Stimulated activated CD8-positive, alpha-beta memory T cell treated with anti-CD3 and anti-CD28 coated beads, Interleukin-2, amount 100 ng/mL, for 1 hour (primary cell): ENCODE measurements around the gene KRTAP5-11.
"Not testable (repeated sequence)": the region's sequence is repeated elsewhere in the genome, so short reads cannot be mapped to it uniquely, and the experiment has no call there.

Source experiments
- DNase-seq, 2 donors: peaks; one replicate each; pipeline ENCODE4 v3.0.0-alpha.2; 2020; ENCODE audit warnings: low read depth in 2 of 2

KRTAP5-11 gene, protein sequence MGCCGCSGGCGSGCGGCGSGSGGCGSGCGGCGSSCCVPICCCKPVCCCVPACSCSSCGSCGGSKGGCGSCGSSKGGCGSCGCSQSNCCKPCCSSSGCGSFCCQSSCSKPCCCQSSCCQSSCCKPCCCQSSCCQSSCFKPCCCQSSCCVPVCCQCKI

DNA sequence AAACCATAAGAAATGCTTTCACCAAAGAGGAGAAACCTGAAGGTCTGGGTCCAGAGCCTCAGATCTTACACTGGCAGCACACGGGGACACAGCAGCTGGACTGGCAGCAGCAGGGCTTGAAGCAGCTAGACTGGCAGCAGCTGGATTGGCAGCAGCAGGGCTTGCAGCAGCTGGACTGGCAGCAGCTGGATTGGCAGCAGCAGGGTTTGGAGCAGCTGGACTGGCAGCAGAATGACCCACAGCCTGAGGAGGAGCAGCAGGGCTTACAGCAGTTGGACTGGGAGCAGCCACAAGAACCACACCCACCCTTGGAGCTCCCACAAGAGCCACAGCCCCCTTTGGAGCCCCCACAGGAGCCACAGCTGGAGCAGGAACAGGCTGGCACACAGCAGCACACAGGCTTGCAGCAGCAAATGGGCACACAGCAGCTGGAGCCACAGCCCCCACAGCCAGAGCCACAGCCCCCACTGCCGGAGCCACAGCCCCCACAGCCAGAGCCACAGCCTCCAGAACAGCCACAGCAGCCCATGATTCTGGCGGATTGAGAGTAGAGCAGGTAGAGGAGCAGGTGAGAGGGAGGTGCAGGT is at the start of gene KRTAP5-11:
Gene KRTAP5-11 (minus strand): TSS at position 567 of the 587 bp plus-strand sequence. CDS start 38 bp downstream, at position 529.
- DNase-seq: no peak

DNA sequence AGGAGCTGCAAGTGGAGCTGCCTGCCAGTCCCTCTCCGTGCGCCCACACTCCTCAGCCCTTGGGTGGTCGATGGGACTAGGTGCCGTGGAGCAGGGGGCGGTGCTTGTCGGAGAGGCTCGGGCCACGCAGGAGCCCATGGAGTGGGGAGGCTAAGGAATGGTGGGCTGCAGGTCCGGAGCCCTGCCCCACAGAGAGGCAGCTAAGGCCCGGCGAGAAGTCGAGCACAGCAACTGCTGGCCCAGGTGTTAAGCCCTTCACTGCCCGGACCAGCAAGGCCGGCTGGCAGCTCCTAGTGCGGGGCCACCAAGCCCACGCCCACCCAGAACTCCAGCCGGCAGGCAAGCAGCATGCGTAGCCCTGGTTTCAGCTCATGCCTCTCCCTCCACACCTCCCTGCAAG is 48.9 kb upstream of the KRTAP5-11 start:
- not testable (repeated sequence) for DNase-seq

DNA sequence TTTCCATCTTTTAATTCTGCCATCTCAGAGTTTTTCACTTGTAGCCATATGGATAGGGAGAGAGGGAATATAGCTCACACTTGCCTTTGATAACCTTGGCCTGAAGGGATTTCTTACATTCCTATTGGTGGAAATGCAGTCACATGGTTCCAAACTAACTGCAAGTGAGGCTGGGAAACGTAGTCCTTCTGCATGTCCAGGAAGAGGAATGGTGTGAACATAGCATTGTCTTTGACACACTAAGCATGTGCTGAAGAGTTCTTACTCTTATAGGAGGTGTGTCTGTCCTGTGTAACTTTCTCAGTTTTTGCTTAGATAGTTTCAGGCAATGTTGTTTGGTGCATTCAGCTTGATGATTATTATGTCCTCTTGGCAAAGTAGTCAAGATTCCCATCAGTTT is 47.4 kb upstream of the KRTAP5-11 start:
- not testable (repeated sequence) for DNase-seq

DNA sequence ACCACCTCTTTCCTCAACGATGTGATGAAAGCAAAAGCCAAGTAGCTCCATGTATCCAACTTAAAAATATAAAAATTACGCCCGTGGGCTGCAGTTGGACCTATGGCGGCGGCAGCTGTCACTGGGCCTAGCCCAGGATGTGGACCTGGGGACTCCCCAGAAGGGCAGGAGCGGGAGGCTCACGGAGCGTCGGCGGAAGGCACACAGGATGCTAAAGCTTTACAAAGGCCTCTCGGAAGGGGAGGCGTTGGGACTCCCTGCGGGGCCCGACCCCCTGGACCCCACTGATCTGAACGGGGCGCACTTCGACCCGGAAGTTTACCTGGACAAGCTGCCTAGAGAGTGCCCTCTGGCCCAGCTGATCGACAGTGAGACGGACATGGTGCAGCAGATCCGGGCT is 46.3 kb upstream of the KRTAP5-11 start:
- DNase-seq: not testable (repeated sequence)

DNA sequence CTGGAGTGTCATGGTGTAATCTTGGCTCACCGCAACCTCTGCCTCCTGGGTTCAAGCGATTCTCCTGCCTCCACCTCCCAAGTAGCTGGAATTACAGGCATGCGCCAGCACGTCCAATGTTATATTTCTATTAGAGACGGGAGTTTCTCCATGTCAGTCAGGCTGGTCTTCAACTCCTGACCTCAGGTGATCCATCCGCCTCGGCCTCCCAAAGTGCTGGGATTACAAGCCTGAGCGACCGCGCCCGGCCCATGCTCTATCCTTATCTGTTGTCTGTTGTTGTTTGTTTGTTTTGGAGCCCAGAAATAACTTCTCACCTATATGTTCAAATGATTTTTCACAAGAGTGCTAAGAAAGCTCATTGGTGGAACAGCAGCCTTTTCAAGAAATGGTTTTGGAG is 40.6 kb upstream of the KRTAP5-11 start:
- not testable (repeated sequence) for DNase-seq

DNA sequence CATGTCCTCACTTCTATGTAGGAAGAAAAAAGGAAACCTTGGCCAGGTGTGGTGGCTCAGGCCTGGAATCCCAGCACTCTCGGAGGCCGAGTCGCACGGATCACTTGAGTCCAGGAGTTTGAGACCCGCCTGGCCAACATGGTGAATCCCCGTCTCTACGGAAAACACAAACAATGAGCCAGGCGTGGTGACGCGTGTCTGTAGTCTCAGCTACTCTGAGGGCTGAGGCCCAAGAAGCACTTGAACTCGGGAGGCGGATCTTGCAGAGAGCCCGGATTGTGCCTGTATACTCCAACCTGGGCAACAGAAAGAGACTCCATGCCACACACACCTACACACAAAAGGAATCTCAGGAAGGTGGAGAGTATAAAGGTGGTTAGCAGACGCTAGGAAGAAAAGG is 39.9 kb upstream of the KRTAP5-11 start:
- DNase-seq: not testable (repeated sequence)

DNA sequence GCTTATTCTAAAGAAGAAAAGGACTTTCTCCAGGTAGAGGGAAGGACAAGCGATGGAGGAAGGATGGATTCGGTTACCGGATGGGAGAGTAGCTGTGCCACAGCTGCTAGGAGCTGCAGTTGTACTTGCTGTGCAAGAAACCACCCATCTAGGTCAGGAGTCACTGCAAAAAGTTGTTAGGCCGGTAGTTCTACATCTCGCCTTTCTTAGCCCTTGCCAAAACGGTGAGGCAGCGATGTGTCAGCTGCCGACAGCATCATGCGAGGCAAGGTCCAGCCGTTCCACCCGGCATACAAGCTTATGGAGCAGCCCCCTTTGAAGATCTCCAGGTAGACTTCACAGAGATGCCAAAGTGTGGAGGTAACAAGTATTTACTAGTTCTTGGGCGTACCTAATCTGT is 32.3 kb upstream of the KRTAP5-11 start:
- DNase-seq: not testable (repeated sequence)

DNA sequence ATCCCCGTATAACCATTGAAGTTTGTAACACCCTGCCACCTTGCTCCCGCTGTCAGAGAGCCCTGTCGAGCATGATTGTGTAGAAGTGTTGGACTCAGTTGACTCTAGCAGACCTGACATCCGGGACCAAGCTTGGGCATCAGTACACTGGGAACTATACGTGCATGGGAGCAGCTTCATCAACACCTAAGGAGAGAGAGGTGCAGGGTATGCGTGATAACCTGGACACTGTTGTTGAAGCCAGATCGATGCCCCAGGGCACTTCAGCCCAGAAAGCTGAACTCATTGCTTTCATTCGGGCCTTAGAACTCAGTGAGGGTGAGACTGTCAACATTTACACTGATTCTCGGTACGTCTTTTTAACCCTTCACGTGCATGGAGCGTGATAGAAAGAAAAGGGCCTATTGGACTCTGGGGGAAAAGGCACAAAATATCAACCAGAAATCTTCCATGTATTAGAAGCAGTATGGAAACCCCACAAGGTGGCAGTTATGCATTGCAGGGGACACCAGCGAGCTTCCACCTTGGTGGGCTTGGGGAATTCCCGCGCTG is 31.8 kb upstream of the KRTAP5-11 start:
- DNase-seq: not testable (repeated sequence)

DNA sequence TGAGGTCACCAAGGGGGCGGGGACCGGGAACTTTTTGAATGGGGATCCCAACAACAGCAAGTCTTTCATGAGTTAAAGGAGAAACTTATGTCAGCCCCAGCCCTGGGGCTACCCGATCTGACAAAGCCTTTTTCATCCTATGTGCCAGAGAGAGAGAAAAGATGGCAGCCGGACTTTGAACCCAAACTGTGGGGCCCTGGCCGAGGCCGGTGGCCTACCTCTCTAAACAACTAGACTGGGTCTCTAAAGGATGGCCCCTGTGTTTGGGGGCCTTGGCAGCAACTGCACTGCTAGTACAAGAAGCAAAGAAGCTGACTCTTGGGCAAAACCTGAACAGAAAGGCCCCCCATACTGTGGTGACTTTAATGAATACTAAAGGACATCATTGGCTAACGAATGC is 31.3 kb upstream of the KRTAP5-11 start:
- DNase-seq: not testable (repeated sequence)

DNA sequence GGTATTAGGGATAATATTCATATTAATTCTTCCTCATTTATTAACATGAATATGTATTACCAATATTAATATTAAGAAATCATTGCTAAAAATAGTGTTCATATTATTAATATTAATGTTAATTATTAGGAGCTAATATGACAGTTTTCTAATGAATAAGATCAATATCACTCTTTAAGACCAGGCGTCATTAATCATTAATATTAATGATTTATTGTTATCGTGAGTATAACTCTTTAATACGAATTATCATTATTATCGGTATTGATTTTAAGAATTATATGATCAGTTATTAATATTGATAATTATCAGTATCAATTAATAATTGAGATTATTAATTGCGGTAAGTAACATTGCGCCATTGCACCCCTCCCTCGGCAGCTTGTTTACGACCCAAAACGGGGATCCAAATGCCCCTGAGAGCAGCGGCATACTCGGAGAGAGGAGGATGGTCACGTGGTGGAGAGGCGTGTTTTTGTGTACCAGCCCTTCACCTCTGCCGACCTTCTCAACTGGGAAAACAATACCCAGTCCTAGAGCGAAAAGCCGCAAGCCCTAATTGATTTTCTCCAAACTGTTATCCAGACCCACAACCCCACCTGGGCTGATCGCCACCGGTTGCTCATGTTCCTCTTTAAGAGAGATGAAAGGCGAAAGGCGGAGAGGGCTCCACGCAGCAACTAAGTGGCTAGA is 28.7 kb upstream of the KRTAP5-11 start:
- DNase-seq: not testable (repeated sequence)

DNA sequence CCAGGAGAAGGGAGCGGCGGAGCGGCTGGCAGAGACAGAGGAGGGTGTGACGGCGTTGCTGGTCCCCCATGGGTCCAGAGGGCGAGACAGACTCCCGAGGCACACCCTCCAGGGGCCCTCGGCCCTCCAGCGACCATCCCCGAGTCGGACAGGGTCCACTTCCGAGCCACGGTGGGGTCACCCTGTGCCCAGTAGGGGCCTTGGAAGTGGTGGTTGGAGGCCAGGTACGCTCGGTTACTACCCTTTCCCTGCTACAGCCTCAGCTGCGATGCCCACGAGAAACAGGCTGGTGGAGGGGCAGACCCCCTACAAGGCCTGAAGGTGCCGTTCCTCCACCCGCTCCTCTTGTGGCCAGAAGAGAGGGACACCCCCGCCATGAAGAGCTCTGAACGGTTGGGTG is 25.6 kb upstream of the KRTAP5-11 start:
- not testable (repeated sequence) for DNase-seq

DNA sequence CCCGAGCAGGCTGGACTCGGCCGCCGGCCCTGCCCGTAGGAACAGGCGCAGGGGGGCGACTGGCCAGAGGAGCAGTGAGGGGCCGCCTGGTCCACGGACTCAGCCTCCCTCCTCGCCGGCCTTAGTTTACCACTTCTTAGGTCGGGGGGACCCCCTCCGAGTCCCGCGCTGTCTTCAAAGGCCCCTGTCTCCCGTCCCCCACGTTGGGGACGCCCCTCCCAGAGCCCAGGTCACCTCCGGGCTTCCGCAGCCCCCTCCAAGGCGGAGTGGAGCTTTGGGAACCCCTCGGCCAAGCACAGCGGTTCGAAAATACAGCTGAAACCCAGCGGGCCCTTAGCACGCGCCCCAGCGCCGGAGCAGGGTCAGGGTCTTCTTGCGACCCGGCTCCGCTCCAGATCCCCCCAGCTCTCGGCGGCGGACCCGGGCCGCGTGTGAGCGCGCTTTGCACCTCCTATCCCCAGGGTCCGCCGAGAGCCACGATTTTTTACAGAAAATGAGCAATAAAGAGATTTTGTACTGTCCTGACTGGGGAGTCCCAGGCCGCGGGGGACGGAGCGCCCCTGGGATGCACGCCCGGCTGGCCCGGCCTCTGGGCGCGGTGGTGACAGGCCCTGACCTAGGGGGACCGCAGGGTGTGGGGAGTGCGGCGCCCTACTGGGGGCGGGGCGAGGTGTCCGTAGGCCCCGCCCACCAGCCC is 25.0 kb upstream of the KRTAP5-11 start:
- not testable (repeated sequence) for DNase-seq

DNA sequence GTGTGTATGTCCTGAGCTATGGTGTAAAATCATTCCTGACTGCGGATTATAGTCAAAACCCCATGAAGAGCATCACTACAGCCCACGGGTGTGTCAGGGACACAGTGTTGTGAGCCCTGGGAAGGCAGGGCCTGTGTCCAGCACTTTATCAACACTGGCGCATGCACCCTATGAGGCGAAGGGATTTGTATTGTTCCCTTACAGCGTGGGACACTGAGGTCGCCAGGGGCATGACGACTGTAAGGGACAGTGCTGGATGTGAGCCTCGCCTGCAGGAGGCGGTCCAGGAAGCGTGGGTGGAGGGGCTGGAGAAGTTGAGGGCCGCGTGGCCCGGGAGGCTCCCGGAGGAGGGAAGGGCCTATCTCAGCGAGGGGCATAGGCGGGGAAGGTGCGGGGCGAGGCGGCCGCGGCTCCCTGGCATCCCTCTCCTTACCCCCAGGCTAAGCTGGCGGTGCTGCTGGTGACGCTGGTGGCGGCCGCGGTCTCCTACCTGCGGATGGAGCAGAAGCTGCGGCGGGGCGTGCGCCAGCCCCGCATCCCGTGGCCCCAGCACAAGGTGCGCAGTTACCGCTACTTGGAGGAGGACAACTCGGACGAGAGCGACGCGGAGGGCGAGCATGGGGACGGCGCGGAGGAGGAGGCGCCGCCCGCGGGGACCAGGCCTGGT is 24.3 kb upstream of the KRTAP5-11 start:
- DNase-seq: not testable (repeated sequence)

DNA sequence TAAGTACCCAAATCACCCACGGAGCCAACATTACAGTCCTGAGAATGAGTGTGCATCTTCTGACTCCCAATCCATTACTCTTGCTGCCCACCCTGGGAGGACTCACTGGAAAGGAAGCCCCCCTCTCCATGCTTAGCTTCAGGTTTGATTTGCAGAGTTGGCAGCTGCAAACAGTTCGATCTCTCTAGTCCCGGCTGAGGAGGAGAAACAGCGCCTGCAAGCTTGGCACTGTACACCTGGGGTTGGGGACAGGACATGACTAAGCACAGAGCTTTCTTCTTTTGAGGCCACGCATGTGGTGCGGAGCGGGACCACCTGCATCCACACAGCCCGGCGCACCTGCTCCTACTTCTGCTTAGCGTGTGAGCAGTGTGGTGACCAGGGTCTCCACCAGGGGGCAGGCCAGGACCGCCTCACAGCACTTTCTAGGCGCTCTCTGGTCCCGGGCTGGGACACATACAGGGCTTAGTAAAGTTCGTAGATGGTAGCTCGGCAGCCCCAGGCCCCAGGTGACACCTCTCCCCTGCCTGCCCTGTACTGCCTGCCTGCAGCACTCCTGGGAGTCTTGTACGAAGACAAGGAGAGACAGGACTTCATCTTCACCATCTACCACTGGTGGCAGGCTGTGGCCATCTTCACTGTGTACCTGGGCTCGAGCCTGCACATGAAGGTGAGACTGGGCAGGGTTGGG is 22.3 kb upstream of the KRTAP5-11 start:
- DNase-seq: not testable (repeated sequence)

DNA sequence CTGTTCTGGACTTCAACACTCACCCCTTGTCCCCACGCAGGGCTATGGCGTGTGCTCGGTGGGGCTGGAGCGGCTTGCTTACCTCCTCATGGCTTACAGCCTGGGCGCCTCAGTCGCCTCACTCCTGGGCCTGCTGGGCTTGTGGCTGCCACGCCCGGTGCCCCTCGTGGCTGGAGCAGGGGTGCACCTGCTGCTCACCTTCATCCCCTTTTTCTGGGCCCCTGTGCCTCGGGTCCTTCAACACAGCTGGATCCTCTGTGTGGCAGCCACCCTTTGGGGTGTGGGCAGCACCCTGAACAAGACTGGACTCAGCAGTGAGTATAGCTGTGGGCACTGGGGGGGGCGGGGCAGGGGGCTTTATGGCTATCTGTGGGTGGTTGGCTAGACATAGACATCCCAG is 20.5 kb upstream of the KRTAP5-11 start:
- DNase-seq: not testable (repeated sequence)

DNA sequence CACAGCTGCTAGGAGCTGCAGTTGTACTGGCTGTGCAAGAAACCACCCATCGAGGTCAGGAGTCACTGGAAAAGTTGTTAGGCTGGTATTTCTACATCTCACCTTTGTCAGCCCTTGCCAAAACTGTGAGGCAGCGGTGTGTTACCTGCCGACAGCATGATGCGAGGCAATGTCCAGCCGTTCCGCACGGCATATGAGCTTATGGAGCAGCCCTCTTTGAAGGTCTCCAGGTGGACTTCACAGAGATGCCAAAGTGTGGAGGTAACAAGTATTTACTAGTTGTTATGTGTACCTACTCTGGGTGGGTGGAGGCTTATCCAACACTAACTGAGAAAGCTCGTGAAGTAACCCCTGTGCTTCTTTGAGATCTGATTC is 6.9 kb upstream of the KRTAP5-11 start:
- DNase-seq: not testable (repeated sequence)

DNA sequence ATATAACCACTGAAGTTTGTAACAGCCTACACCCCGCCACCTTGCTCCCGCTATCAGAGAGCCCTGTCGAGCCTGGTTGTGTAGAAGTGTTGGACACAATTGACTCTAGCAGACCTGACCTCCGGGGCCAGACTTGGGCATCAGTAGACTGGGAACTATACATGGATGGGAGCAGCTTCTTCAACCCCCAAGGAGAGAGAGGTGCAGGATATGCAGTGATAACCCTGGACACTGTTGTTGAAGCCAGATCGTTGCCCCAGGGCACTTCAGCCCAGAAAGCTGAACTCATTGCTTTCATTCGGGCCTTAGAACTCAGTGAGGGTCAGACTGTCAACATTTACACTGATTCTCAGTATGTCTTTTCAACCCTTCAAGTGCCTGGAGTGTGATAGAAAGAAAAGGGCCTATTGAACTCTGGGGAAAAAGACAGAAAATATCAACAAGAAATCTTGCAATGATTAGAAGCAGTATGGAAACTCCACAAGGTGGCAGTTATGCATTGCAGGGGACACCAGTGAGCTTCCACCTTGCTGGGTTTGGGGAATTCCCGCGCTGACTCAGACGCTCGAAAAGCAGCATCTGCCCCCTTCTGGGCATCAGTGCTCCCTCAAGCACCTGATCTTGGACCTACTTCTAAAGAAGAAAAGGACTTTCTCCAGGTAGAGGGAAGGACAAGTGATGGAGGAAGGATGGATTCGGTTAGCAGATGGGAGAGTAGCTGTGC is 6.3 kb upstream of the KRTAP5-11 start:
- DNase-seq: not testable (repeated sequence)

DNA sequence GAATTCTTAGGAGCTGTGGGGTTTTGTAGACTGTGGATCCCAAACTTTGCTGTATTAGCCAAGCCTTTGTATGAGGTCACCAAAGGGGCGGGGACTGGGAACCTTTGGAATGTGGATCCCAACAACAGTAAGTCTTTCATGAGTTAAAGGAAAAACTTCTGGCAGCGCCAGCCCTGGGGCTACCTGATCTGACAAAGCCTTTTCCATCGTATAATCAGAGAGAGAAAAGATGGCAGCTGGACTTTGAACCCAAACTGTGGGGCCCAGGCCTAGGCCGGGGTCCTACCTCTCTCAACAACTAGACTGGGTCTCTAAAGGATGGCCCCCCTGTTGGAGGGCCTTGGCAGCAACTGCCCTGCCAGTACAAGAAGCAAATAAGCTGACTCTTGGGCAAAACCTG is 5.6 kb upstream of the KRTAP5-11 start:
- DNase-seq: not testable (repeated sequence)

DNA sequence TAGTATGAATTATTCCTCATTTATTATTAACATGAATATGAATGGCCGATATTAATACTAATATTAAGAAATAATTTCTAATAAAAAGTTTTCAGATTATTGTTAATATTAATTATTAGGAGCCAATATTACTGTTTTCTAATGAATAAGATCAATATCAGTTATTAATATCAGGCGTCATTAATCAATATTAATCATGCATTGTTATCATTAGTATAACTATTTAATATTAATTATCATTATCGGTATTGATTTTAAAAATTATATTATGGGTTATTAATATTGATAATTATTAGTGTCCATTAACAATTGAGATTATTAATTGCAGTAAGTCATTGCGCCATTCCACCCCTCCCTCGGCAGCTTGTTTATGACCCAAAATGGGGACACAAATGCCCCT is 3.0 kb upstream of the KRTAP5-11 start:
- DNase-seq: not testable (repeated sequence)

DNA sequence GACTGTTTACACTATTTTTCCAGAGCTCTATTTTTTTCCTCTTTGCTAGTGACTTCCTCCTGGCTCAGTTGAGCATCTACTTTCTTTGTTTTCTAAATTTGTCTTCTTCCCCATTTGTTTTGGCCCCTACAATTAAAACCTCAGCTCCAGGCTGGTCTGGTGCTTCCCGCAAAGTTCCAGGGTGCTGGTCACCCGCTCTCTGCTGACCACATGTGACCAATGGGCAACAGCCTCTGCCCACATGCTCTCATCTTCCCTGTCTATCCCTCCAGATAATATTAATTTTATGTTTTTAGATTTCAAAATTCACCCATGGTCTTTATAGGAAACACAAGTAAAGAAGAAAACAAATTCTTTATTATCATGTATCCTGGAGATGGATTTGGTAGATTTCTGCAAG is 294 bp upstream of the KRTAP5-11 start:
- not testable (repeated sequence) for DNase-seq
